ENCODE data around the gene CDC20B.

DNA sequence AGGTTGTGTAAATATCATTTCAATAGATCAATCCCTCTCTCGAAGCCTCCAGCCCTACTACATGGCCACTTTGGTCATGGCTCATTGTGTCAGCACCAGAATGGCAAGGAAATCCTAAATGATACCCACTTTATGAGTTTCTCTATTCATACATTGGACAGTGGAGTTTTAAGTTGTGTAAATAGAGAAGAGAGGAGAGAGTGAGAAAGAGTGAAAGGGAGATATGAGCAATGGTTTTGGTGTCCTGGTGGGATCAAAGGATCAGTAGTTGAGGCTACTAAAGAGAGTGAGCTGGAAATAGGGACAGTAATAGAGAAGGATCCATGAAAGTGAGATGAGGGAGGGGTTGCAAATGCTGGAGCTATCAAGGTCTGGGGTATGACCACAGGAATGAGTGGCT, 102.0 kb downstream of the CDC20B start:
- TF ChIP-seq MZF1 (tag by site-specific recombination; IDR thresholded peaks at IDR 0.05; ENCODE audit: borderline replicate concordance) (no peak), YY1 (tag by site-specific recombination; IDR thresholded peaks at IDR 0.05) (no peak), ZNF155 (tag by site-specific recombination; IDR thresholded peaks at IDR 0.05) (no peak), ZNF175 (tag by site-specific recombination; IDR thresholded peaks at IDR 0.05) (no peak)
- TF ChIP-seq, protein P1, sequence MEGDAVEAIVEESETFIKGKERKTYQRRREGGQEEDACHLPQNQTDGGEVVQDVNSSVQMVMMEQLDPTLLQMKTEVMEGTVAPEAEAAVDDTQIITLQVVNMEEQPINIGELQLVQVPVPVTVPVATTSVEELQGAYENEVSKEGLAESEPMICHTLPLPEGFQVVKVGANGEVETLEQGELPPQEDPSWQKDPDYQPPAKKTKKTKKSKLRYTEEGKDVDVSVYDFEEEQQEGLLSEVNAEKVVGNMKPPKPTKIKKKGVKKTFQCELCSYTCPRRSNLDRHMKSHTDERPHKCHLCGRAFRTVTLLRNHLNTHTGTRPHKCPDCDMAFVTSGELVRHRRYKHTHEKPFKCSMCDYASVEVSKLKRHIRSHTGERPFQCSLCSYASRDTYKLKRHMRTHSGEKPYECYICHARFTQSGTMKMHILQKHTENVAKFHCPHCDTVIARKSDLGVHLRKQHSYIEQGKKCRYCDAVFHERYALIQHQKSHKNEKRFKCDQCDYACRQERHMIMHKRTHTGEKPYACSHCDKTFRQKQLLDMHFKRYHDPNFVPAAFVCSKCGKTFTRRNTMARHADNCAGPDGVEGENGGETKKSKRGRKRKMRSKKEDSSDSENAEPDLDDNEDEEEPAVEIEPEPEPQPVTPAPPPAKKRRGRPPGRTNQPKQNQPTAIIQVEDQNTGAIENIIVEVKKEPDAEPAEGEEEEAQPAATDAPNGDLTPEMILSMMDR (tag by site-specific recombination; IDR thresholded peaks at IDR 0.05): no peak
- TF ChIP-seq, protein P2, sequence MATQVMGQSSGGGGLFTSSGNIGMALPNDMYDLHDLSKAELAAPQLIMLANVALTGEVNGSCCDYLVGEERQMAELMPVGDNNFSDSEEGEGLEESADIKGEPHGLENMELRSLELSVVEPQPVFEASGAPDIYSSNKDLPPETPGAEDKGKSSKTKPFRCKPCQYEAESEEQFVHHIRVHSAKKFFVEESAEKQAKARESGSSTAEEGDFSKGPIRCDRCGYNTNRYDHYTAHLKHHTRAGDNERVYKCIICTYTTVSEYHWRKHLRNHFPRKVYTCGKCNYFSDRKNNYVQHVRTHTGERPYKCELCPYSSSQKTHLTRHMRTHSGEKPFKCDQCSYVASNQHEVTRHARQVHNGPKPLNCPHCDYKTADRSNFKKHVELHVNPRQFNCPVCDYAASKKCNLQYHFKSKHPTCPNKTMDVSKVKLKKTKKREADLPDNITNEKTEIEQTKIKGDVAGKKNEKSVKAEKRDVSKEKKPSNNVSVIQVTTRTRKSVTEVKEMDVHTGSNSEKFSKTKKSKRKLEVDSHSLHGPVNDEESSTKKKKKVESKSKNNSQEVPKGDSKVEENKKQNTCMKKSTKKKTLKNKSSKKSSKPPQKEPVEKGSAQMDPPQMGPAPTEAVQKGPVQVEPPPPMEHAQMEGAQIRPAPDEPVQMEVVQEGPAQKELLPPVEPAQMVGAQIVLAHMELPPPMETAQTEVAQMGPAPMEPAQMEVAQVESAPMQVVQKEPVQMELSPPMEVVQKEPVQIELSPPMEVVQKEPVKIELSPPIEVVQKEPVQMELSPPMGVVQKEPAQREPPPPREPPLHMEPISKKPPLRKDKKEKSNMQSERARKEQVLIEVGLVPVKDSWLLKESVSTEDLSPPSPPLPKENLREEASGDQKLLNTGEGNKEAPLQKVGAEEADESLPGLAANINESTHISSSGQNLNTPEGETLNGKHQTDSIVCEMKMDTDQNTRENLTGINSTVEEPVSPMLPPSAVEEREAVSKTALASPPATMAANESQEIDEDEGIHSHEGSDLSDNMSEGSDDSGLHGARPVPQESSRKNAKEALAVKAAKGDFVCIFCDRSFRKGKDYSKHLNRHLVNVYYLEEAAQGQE (tag by site-specific recombination; IDR thresholded peaks at IDR 0.05): no peak
- TF ChIP-seq, protein P3, sequence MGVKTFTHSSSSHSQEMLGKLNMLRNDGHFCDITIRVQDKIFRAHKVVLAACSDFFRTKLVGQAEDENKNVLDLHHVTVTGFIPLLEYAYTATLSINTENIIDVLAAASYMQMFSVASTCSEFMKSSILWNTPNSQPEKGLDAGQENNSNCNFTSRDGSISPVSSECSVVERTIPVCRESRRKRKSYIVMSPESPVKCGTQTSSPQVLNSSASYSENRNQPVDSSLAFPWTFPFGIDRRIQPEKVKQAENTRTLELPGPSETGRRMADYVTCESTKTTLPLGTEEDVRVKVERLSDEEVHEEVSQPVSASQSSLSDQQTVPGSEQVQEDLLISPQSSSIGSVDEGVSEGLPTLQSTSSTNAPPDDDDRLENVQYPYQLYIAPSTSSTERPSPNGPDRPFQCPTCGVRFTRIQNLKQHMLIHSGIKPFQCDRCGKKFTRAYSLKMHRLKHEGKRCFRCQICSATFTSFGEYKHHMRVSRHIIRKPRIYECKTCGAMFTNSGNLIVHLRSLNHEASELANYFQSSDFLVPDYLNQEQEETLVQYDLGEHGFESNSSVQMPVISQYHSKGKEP (tag by site-specific recombination; IDR thresholded peaks at IDR 0.05): no peak
- TF ChIP-seq, protein P4, sequence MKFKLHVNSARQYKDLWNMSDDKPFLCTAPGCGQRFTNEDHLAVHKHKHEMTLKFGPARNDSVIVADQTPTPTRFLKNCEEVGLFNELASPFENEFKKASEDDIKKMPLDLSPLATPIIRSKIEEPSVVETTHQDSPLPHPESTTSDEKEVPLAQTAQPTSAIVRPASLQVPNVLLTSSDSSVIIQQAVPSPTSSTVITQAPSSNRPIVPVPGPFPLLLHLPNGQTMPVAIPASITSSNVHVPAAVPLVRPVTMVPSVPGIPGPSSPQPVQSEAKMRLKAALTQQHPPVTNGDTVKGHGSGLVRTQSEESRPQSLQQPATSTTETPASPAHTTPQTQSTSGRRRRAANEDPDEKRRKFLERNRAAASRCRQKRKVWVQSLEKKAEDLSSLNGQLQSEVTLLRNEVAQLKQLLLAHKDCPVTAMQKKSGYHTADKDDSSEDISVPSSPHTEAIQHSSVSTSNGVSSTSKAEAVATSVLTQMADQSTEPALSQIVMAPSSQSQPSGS (tag by site-specific recombination; IDR thresholded peaks at IDR 0.05; ENCODE audit: low read depth): no peak
